ENCODE measurements around the gene TSKS. TPM values are rescaled to one million over a fixed set of nuclear protein-coding genes. Genes with fewer than 3 reads are reported as not detected.

The TSKS gene
- total and polyA plus RNA-seq, 10 of the 15 experiments (the other 5 are each of a cell fraction or from before 2014, with no cell fraction given): not detected

GRCh38 chr19:49770529-49770928, 7.4 kb upstream of the TSKS start (continued):
- TF ChIP-seq EZH2 (IDR thresholded peaks at IDR 0.05; ENCODE audit: borderline replicate concordance, control insufficient read depth, low read depth, low read length) (no peak), ZNF217 (IDR thresholded peaks at IDR 0.05) (no peak)

DNA sequence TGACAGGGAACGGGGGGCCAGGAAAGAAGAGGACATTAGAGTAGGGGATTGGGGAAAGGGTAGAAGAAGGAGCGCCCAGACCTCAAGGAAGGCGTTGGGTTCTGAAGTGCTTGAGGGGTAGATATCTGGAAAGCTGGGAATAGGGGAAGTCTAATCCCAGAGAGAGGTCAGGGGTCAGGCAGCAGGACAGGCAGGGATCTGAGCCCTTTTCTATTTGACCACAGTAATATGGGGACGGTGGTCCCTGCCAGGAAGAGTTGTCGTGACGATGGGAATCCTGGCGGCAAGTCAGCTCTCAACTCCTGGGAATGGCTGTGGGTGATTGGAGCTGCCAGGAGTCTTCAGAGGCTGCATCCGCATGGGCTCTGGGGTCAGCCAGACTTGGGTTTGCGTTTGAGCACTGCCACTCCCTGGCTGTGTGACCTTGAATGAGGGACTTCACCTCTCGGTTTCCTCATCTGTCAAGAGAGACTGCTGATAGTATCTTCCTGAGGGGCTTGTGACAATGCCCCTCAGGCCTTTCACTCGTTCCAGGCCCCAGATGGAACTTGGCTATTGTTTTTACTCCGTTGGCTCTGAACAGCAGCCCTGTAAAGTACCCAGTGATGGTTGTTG, 5.0 kb upstream of the TSKS start:
- RAD21 ChIA-PET (ENCODE audit: unreplicated experiment): no interaction called here
- Histone ChIP-seq H3K36me3 (ENCODE audit: control insufficient read depth in 2 of 2, insufficient read depth in 2 of 2, low read length in 1 of 2) (peaks cover 0 to 2% of the 10 kb centered on the region in 2 experiments; a peak in 1 of 4 replicates), H3K4me2 (ENCODE audit: control insufficient read depth, insufficient read depth) (peak overlapping the region; percentile 98), H4K20me1 (ENCODE audit: control insufficient read depth, insufficient read depth) (no peaks in the 10 kb centered on the region), H3K4me3 (peak overlapping the region; percentile 97), H3K27ac (ENCODE audit: control insufficient read depth, insufficient read depth) (peak overlapping the region; percentile 83), H3K4me1 (ENCODE audit: control insufficient read depth, insufficient read depth, low read length) (peaks cover 15% of the 10 kb centered on the region; the same call in 1 of the 2 replicates), H3K79me2 (ENCODE audit: control insufficient read depth, insufficient read depth, low read length) (peaks cover 24% of the 10 kb centered on the region), H3K9me3 (replicated peaks; ENCODE audit: control insufficient read depth, insufficient read depth, low read length) (no peaks in the 10 kb centered on the region), H2AFZ (ENCODE audit: control insufficient read depth, low read depth, low read length) (no peak overlapping the region), H3K9ac (ENCODE audit: control insufficient read depth, insufficient read depth, low read length) (peak overlapping the region; percentile 93), H3K27me3 (replicated peaks in 1 of 2; ENCODE audit: control insufficient read depth in 2 of 2, insufficient read depth in 2 of 2, low read length in 1 of 2) (no peaks in the 10 kb centered on the region)
- ATAC-seq (no peak), DNase-seq (ENCODE audit: low read depth, low spot score) (no peak), FAIRE-seq (no peak)
- CTCF ChIA-PET: interaction anchor here (1.0 kb wide), 1 partner anchor 52 kb away, joined by 3 read pairs; no protein-coding TSS in a partner anchor
- 78% methylated on average over 12 of the region's 12 CpGs for WGBS (ENCODE audit: insufficient coverage, insufficient replicate concordance, low lambda C conversion rate, missing lambda C conversion rate)
- in situ Hi-C loops (cut with MboI): no loop called here
- intact Hi-C loops (cut with micrococcal nuclease; ENCODE audit: unreplicated experiment): loop anchor here (5.0 kb wide), 2 partner anchors 39 to 99 kb away; partner anchors contain the start of gene PNKP
- SMC1A ChIA-PET (ENCODE audit: uncharacterized antibody, unreplicated experiment): interaction anchor here (1.5 kb wide), 1 partner anchor 50 kb away, joined by 4 read pairs; the partner anchor contains the start of gene MED25
- POLR2A ChIA-PET: no interaction called here
- BruUV-seq (replicated peaks): TSS peak; percentile 68
- TF ChIP-seq IKZF2 (IDR thresholded peaks at IDR 0.05) (no peak), ZBED1 (IDR thresholded peaks at IDR 0.05; ENCODE audit: borderline replicate concordance) (no peak), GATAD2B (conservative IDR thresholded peaks at IDR 0.05; ENCODE audit: low read depth) (no peak), SMARCA5 (IDR thresholded peaks at IDR 0.05) (no peak)
